MM.1S (cell line): ENCODE data around the gene NFATC1.

Experiments
- DNase-seq: peaks from one replicate; pipeline ENCODE4 v3.0.0-alpha.2; 2015
- H2AFZ ChIP-seq: fragments of 300-600 bp; sonication (generic); 2 replicates; pipeline ENCODE4 v1.6.0; 2016; ENCODE audit warnings: antibody characterized with exemption, low read length
- H3F3A ChIP-seq: fragments of 300-600 bp; sonication (generic); 2 replicates; pipeline ENCODE4 v1.6.1; 2016; ENCODE audit warnings: mild to moderate bottlenecking, antibody characterized with exemption, low read length, moderate library complexity, mixed read lengths; ENCODE audit not compliant: insufficient read depth
- H3K27ac ChIP-seq: fragments of 300-600 bp; sonication (generic); 2 replicates; pipeline ENCODE4 v1.5.1; 2016; ENCODE audit warnings: mild to moderate bottlenecking, low read length
- H3K27me3 ChIP-seq: fragments of 300-600 bp; sonication (generic); replicated peaks from 2 replicates; pipeline ENCODE4 v1.6.0; 2016; ENCODE audit warnings: low read length; ENCODE audit not compliant: insufficient read depth
- H3K36me3 ChIP-seq: fragments of 300-600 bp; sonication (generic); replicated peaks from 2 replicates; pipeline ENCODE4 v1.6.1; 2016; ENCODE audit warnings: mild to moderate bottlenecking, low read length, mixed read lengths; ENCODE audit not compliant: insufficient read depth
- H3K4me1 ChIP-seq: fragments of 300-600 bp; sonication (generic); 2 replicates; pipeline ENCODE4 v1.6.1; 2016; ENCODE audit warnings: low read length, mixed read lengths
- H3K4me2 ChIP-seq: fragments of 300-600 bp; sonication (generic); 2 replicates; pipeline ENCODE4 v1.6.0; 2016; ENCODE audit warnings: low read depth, low read length
- H3K4me3 ChIP-seq: fragments of 300-600 bp; sonication (generic); 2 replicates; pipeline ENCODE4 v1.5.1; 2016; ENCODE audit warnings: low read length, mixed read lengths
- H3K79me2 ChIP-seq: fragments of 300-600 bp; sonication (generic); 2 replicates; pipeline ENCODE4 v1.6.1; 2016; ENCODE audit warnings: mixed run types, low read length, mixed read lengths
- H3K9ac ChIP-seq: fragments of 300-600 bp; sonication (generic); 2 replicates; pipeline ENCODE4 v1.6.1; 2016; ENCODE audit warnings: low read length, mixed read lengths
- H3K9me2 ChIP-seq: fragments of 300-600 bp; sonication (generic); replicated peaks from 2 replicates; pipeline ENCODE4 v1.6.1; 2016; ENCODE audit warnings: mild to moderate bottlenecking, low read length, mixed read lengths; ENCODE audit not compliant: insufficient read depth
- H3K9me3 ChIP-seq: fragments of 300-600 bp; sonication (generic); replicated peaks from 2 replicates; pipeline ENCODE4 v1.6.1; 2016; ENCODE audit warnings: mild to moderate bottlenecking, low read length, mixed read lengths; ENCODE audit not compliant: insufficient read depth
- H4K20me1 ChIP-seq: fragments of 300-600 bp; sonication (generic); 2 replicates; pipeline ENCODE4 v1.6.1; 2016; ENCODE audit warnings: mild to moderate bottlenecking, low read length, moderate library complexity, mixed read lengths; ENCODE audit not compliant: insufficient read depth
- CTCF ChIP-seq: fragments of 300-600 bp; sonication (generic); IDR thresholded peaks from 2 replicates; pipeline ENCODE4 v1.5.1; 2016; ENCODE audit warnings: antibody characterized with exemption, low read length, mixed read lengths
- EZH2 ChIP-seq: fragments of 300-600 bp; sonication (generic); optimal IDR thresholded peaks from 2 replicates; pipeline ENCODE3; 2017; ENCODE audit warnings: low read depth, mild to moderate bottlenecking, antibody characterized with exemption, low read length, mixed read lengths
- EZH2phosphoT487 ChIP-seq: fragments of 300-600 bp; sonication (generic); IDR thresholded peaks from 2 replicates; pipeline ENCODE4 v1.6.1; 2018; ENCODE audit warnings: antibody characterized with exemption, low read length

The NFATC1 gene

GRCh38 chr18:79493801-79494211 is 98.1 kb downstream of the NFATC1 start:
- H3K4me3 ChIP-seq: no peak overlapping the region
- H3K9me3 ChIP-seq: no peaks in the 10 kb centered on the region
- H3K4me2 ChIP-seq: no peak overlapping the region
- no peak overlapping the region for H3K9ac ChIP-seq
- no peaks in the 10 kb centered on the region for H3K9me2 ChIP-seq
- H3K36me3 ChIP-seq: no peaks in the 10 kb centered on the region
- no peaks in the 10 kb centered on the region for H3F3A ChIP-seq
- H3K27ac ChIP-seq: no peak overlapping the region
- H4K20me1 ChIP-seq: no peaks in the 10 kb centered on the region
- H2AFZ ChIP-seq: no peak overlapping the region
- no peak for DNase-seq
- no peaks in the 10 kb centered on the region for H3K4me1 ChIP-seq
- no peaks in the 10 kb centered on the region for H3K27me3 ChIP-seq
- H3K79me2 ChIP-seq: no peaks in the 10 kb centered on the region
- TF ChIP-seq EZH2phosphoT487 (no peak), EZH2 (no peak), CTCF (no peak)

- H3K36me3 ChIP-seq: no peaks in the 10 kb centered on the region
- H3K4me2 ChIP-seq: no peak overlapping the region
- no peak overlapping the region for H3K4me3 ChIP-seq
- no peak for DNase-seq
- H3K9ac ChIP-seq: no peak overlapping the region
- H3K4me1 ChIP-seq: no peaks in the 10 kb centered on the region
- H3K79me2 ChIP-seq: no peaks in the 10 kb centered on the region
- H4K20me1 ChIP-seq: no peaks in the 10 kb centered on the region
- no peaks in the 10 kb centered on the region for H3K9me3 ChIP-seq
- H3K9me2 ChIP-seq: no peaks in the 10 kb centered on the region
- H3K27ac ChIP-seq: no peak overlapping the region
- no peak overlapping the region for H2AFZ ChIP-seq
- no peak for TF ChIP-seq EZH2
- no peak for TF ChIP-seq CTCF
- no peak for TF ChIP-seq EZH2phosphoT487
- no peaks in the 10 kb centered on the region for H3K27me3 ChIP-seq
- no peaks in the 10 kb centered on the region for H3F3A ChIP-seq
Observed at GRCh38 chr18:79494936-79495335, 99.2 kb downstream of the NFATC1 start.

- Histone ChIP-seq H3K27me3 (no peaks in the 10 kb centered on the region), H3K27ac (no peak overlapping the region), H3K9me2 (no peaks in the 10 kb centered on the region), H3F3A (no peaks in the 10 kb centered on the region), H3K36me3 (no peaks in the 10 kb centered on the region), H3K9me3 (no peaks in the 10 kb centered on the region), H3K79me2 (no peaks in the 10 kb centered on the region), H2AFZ (no peak overlapping the region), H3K9ac (no peak overlapping the region), H3K4me2 (no peak overlapping the region), H4K20me1 (no peaks in the 10 kb centered on the region), H3K4me1 (no peaks in the 10 kb centered on the region), H3K4me3 (no peak overlapping the region)
- TF ChIP-seq CTCF (no peak), EZH2phosphoT487 (no peak), EZH2 (no peak)
- no peak for DNase-seq
Observed at GRCh38 chr18:79495591-79496071, 99.9 kb downstream of the NFATC1 start.
